LNCAP (cell line): ENCODE results near the gene COMT.

Experiments used
- CTCF ChIP-seq: fragments of 450-650 bp; IDR thresholded peaks from 2 replicates; pipeline ENCODE4 v1.5.1; 2017; ENCODE audit warnings: mild to moderate bottlenecking

COMT gene

GRCh38 chr22:19991645-19992451 is 50.3 kb downstream of the COMT start:
- TF ChIP-seq CTCF = no peak

- TF ChIP-seq CTCF = no peak
Measured at GRCh38 chr22:19992481-19992911, 50.9 kb downstream of the COMT start.

- no peak for TF ChIP-seq CTCF
Measured at GRCh38 chr22:19992921-19993355, 51.4 kb downstream of the COMT start.

- no peak for TF ChIP-seq CTCF
Measured at GRCh38 chr22:19993926-19994325, 52.4 kb downstream of the COMT start.

- no peak for TF ChIP-seq CTCF
Measured at GRCh38 chr22:19994851-19995610, 53.5 kb downstream of the COMT start.

- no peak for TF ChIP-seq CTCF
Measured at GRCh38 chr22:19995611-19996339, 54.2 kb downstream of the COMT start.

GRCh38 chr22:19996694-19997384 is 55.3 kb downstream of the COMT start:
- no peak for TF ChIP-seq CTCF
